ENCODE data around the gene TEX52.

The TEX52 gene

GRCh38 chr12:2800046-2800570, 56.7 kb downstream of the TEX52 start:
- H3K36me3 Mint-ChIP-seq: peaks cover 83% of the 10 kb centered on the region
- ATAC-seq (no peak), DNase-seq (ENCODE audit: low spot score in 2 of 2) (no peak)
- peaks cover 21% of the 10 kb centered on the region for H3K4me1 Mint-ChIP-seq
- H3K27ac Mint-ChIP-seq: peak overlapping the region; percentile 56
- no peak overlapping the region for H3K4me3 Mint-ChIP-seq
- no peaks in the 10 kb centered on the region for H3K9me3 Mint-ChIP-seq

All from stimulated activated effector memory CD8-positive, alpha-beta T cell treated with anti-CD3 and anti-CD28 coated beads, Interleukin-12 subunit alpha, Interleukin-12 subunit beta, amount 100 ng/mL, for 72 hours (primary cell).